HUES48 (cell line): ENCODE results near the gene ADIPOQ.
A peak's percentile ranks its signal among the peaks of the same experiment; 100 is the strongest.

Experiments used
- H3K27ac ChIP-seq: one replicate; pipeline ENCODE4 v1.7.0; 2013; ENCODE audit warnings: low read depth, low read length, inconsistent platforms
- H3K27me3 ChIP-seq: 2 replicates; pipeline ENCODE4 v1.6.1; 2013; ENCODE audit warnings: mild to moderate bottlenecking, low read length; ENCODE audit not compliant: control insufficient read depth, insufficient read depth
- H3K36me3 ChIP-seq: 2 replicates; pipeline ENCODE4 v1.6.1; 2013; ENCODE audit warnings: low read length; ENCODE audit not compliant: control insufficient read depth, insufficient read depth
- H3K4me1 ChIP-seq: 2 replicates; pipeline ENCODE4 v1.6.1; 2013; ENCODE audit warnings: mild to moderate bottlenecking, low read length; ENCODE audit not compliant: control insufficient read depth, insufficient read depth
- H3K4me3 ChIP-seq: 2 replicates; pipeline ENCODE4 v1.5.1; 2013; ENCODE audit warnings: mild to moderate bottlenecking, low read depth, low read length
- H3K9ac ChIP-seq: 2 replicates; pipeline ENCODE4 v1.6.1; 2013; ENCODE audit warnings: mild to moderate bottlenecking, low read depth, low read length, moderate library complexity
- H3K9me3 ChIP-seq: 2 replicates; pipeline ENCODE4 v1.6.1; 2013; ENCODE audit warnings: low read length; ENCODE audit not compliant: control insufficient read depth, insufficient read depth

The ADIPOQ gene

DNA sequence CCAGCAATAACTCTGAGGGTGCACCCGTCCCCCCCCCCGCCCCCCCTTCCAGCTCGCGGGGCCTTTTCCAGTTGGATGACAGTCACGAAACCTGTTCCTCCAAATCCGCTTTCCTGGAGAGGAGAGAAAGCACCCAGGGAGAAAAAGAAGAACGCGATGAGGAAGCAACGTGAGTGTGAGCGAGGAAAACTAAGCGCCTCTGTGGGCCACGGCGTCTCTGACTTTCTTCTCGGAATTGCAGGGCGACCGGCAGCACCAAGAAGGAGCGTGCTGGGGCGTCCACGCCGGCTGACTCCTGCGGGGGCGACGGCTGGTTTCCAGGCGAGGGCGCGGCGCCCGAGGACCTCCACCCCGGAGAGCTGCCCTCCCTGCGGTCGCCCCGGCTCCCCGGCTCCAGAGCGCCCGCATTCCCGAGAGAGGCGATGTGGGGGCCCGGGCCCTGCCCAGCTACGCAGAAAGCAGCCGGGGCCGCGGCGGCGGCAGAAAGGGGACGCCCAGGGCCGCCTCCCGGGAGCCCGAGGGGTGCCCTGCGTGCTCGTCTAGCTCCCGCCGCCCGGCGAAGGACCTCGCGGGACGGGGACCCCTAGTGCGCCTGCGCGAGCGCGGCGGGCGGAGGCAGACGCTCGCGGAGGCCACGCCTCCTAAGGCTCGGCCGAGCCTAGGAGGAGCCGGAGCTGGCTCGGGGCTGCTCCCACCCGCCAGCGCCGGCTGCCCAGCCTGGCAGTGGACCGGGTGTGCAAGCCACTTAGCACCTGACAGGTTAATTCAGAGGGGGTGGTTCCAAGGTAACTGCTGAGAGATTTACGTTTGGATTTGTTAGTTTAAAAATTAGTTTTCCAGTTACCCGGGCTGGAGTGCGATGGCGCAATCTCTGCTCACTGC is 15.3 kb upstream of the ADIPOQ start:
- Histone ChIP-seq H3K9ac (peak overlapping the region; percentile 24; the same call in 1 of the 2 replicates), H3K27me3 (peaks cover 61% of the 10 kb centered on the region), H3K27ac (no peak overlapping the region), H3K36me3 (no peaks in the 10 kb centered on the region), H3K9me3 (no peaks in the 10 kb centered on the region), H3K4me3 (peak overlapping the region; percentile 67), H3K4me1 (peaks cover 30% of the 10 kb centered on the region)

DNA sequence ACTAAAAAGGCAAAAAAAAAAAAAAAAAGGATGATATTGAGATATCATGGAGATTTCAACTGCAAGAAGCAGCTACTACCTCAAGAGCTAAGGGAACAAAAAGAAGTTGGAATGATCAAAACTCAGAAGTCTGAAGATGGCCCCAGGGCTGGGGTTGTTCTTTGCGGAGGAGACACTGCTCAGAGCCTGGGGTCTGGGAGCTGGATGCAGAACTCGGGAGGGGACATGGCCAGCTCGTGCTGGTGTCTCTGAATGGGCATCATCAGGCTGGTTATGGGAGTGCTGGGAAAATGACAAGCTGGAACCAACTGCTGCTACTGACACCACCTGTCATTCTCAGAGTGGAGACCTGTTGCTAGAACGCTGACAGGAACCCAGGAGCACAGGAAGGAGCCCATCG is 14.2 kb upstream of the ADIPOQ start:
- H3K4me1 ChIP-seq = peaks cover 30% of the 10 kb centered on the region
- H3K9ac ChIP-seq = no peak overlapping the region
- no peaks in the 10 kb centered on the region for H3K9me3 ChIP-seq
- no peaks in the 10 kb centered on the region for H3K36me3 ChIP-seq
- H3K27me3 ChIP-seq = peaks cover 61% of the 10 kb centered on the region
- H3K4me3 ChIP-seq = no peak overlapping the region
- H3K27ac ChIP-seq = no peak overlapping the region

DNA sequence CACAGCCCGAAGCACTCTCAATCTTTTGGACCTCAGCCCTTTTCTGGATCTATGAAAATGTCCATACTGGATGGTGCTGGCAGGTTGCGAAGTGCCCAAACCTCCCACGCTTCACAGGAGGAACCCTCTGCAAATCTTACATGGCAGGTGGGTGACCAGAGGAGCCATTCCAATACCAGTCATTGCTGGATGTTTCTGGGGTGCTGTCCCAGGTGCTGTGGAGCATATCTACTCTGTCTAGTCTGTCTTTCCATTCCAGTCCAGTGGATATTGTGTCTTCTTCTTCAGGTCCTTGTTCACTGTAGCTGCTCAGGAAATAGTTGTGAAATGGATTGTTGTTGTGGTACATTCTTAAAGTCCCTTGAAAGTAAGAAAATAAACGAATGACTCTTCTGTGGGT is 10.7 kb upstream of the ADIPOQ start:
- Histone ChIP-seq H3K4me1 (peaks cover 3% of the 10 kb centered on the region; the same call in 1 of the 2 replicates), H3K9ac (no peak overlapping the region), H3K4me3 (no peak overlapping the region), H3K27me3 (peaks cover 34% of the 10 kb centered on the region), H3K9me3 (no peaks in the 10 kb centered on the region), H3K36me3 (no peaks in the 10 kb centered on the region), H3K27ac (no peak overlapping the region)

DNA sequence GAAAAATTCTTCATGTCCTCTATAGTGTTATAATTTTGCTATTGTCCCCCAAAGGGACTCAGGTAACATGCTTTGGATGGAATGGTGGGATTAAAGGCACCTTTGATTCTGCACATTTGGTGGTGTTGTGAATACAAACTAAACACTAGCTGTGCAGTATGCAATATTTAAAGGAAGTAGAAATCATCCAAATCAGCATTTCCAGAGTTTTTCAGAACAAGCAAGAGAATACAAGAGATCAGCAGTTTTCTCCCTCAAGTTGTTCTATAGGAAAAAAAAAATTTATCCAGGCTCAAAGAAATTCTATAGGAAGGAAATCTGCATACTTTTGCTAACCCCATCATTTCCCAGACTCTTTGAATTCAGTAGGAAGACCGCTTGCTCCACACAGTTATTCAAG is 10.2 kb upstream of the ADIPOQ start:
- Histone ChIP-seq H3K36me3 (no peaks in the 10 kb centered on the region), H3K4me3 (no peak overlapping the region), H3K27me3 (peaks cover 34% of the 10 kb centered on the region), H3K9me3 (no peaks in the 10 kb centered on the region), H3K9ac (no peak overlapping the region), H3K27ac (no peak overlapping the region), H3K4me1 (peaks cover 3% of the 10 kb centered on the region; the same call in 1 of the 2 replicates)

DNA sequence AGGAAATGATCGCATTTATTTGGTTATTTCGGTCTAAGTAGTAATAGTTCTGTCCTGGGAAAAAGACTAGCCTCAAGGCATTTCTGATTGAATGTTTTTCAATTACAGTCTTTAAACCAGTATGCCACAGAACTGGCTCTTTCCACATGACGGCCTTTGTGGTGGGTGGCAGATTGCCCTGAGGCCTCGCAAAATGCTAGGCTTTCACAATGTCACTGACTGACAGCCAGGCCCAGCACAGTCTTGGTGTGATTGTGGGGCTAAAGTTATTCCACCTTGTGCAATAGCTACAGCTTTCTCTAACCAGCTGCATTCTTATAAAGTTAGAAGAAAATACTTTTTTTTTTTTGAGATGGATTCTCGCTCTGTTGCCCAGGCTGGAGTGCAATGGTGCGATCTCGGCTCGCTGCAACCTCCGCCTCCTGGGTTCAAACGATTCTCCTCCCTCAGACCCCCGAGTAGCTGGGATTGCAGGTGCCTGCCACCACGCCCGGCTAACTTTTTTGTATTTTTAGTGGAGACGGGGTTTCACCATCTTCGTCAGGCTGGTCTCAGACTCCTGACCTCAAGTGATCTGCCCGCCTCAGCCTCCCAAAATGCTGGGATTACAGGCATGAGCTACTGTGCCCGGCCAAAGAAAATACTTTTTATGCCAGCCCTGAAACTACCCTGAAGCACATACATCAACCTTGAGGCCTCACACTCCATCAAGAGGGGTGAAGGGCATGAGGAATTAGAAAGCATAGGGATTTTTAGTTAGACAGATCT is 2.5 kb upstream of the ADIPOQ start:
- no peak overlapping the region for H3K9ac ChIP-seq
- H3K27me3 ChIP-seq = no peaks in the 10 kb centered on the region
- H3K4me3 ChIP-seq = no peak overlapping the region
- no peaks in the 10 kb centered on the region for H3K4me1 ChIP-seq
- H3K27ac ChIP-seq = no peak overlapping the region
- no peaks in the 10 kb centered on the region for H3K9me3 ChIP-seq
- no peaks in the 10 kb centered on the region for H3K36me3 ChIP-seq

DNA sequence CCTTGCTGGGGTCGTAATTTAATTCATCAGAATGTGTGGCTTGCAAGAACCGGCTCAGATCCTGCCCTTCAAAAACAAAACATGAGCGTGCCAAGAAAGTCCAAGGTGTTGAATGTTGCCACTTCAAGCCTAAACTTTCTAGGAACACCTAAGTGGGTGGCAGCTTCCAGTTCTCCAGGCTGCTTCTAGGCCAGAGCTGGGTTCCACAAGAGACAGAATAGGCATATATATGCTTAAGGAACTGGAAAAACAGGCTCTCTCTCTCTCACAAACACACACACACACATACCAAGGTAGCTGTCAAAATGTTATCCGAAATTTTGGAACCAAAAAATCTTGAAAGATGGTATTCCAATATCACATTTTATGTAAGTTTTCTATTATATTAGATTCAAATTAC is 890 bp upstream of the ADIPOQ start:
- Histone ChIP-seq H3K9ac (no peak overlapping the region), H3K4me1 (no peaks in the 10 kb centered on the region), H3K9me3 (no peaks in the 10 kb centered on the region), H3K4me3 (no peak overlapping the region), H3K27me3 (no peaks in the 10 kb centered on the region), H3K27ac (no peak overlapping the region), H3K36me3 (no peaks in the 10 kb centered on the region)

DNA sequence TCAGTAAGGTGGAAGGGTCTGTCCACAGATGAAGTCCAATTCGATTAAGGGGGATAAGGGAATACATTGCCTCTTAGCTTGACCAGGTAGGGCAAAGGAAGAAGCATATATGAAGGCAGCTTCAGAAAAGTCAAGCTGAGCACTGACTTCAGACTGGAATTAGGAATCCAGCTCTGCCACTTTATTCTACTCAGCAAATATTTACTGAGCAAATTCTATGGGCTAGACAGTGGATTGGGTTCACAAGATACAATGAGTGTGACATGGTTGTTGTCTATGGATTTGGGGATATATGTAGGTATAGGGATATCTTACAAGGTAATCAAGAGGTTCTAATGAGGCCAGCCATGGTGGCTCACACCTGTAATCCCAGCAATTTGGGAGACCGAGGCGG is 526 bp downstream of the ADIPOQ start:
- Histone ChIP-seq H3K27ac (no peak overlapping the region), H3K27me3 (no peaks in the 10 kb centered on the region), H3K9ac (no peak overlapping the region), H3K36me3 (no peaks in the 10 kb centered on the region), H3K4me1 (no peaks in the 10 kb centered on the region), H3K4me3 (no peak overlapping the region), H3K9me3 (no peaks in the 10 kb centered on the region)

DNA sequence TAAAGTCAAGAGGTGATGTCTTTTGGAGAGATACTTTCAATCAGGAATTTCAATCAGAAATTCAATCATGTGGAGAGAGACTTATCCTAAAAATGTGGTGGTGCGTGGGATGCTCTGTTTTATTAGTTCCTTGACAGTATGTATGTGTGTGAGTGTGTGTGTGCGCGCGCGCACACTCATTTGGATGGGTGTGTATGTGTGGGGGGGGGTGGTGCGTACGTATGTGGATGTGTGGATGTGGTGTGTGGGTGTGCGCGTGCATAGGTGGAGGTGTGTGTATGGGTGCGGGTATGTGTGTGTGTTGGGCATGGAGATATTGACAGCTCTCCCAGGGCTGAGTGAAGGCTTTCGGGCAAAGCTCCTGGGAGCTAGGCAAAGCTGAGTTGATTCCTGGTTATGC is 2.4 kb downstream of the ADIPOQ start:
- Histone ChIP-seq H3K4me3 (no peak overlapping the region), H3K4me1 (no peaks in the 10 kb centered on the region), H3K36me3 (no peaks in the 10 kb centered on the region), H3K27me3 (no peaks in the 10 kb centered on the region), H3K27ac (no peak overlapping the region), H3K9me3 (no peaks in the 10 kb centered on the region), H3K9ac (no peak overlapping the region)

DNA sequence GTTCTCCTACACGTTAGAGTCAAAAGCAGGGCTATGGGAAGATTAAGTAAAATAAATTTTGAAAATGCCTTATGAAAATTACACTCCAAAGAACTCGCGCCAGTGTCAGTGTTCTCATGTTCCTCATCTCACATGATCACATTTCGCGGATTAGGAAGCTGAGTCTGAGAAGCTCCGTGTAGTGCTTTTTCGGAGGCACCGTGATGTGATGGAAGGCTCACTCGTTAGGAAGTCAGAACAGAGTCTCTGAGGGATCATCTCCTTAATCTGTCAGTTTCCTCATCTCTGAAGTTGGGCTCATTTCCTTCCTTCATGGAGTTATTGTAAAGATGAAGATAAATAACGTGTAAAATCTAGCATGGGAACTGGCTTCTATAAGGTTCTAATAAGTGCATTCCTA is 3.2 kb downstream of the ADIPOQ start:
- Histone ChIP-seq H3K9ac (no peak overlapping the region), H3K4me3 (no peak overlapping the region), H3K4me1 (no peaks in the 10 kb centered on the region), H3K27ac (no peak overlapping the region), H3K27me3 (no peaks in the 10 kb centered on the region), H3K36me3 (no peaks in the 10 kb centered on the region), H3K9me3 (no peaks in the 10 kb centered on the region)

DNA sequence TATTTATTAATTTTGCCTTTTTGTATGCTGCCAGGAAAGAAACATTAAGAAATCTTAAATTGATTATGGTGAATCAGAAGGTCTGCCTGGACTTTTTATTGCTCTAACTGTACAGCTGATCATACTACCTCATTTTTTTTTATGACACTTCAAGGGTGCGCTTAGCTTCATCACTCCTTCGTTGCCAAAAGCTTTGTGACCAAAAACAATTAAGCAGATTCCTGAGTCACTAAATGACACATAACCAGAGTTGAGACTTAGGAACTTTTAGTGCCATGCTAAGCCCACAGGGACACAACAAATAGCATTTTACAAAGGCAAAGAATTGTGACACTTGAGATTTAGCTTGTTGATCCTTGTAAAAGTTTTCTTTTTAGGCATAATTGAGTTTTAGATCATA is 4.9 kb downstream of the ADIPOQ start:
- H3K9ac ChIP-seq = no peak overlapping the region
- no peaks in the 10 kb centered on the region for H3K4me1 ChIP-seq
- no peaks in the 10 kb centered on the region for H3K9me3 ChIP-seq
- H3K27me3 ChIP-seq = no peaks in the 10 kb centered on the region
- H3K36me3 ChIP-seq = no peaks in the 10 kb centered on the region
- no peak overlapping the region for H3K4me3 ChIP-seq
- no peak overlapping the region for H3K27ac ChIP-seq

DNA sequence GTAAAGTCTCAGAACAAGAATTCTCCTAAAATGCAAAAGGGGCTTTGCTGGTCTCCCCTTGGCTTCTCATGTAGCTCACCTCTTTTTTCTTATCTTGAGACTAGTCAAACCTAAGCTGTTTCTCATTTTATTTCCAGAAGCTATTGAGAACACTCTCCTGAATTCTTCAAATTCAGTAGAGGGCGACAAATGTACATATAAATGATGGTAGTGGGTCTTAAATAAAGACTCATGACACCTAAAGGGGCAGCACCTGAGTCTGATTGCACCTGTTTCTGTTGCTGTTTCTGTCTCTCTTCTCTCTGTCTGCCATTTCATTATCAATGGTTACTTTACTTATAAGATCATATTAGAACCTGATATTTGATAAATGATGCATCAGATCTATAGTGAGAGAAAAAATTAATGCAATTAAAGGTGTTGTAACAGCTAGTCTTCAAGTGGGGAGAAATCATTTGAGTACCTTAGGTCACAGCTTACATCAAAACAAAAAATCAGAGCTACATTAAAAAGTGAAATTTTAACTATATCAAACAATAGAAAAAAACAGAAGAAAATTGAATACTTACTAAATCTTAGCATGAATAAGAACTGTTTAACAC is 7.0 kb downstream of the ADIPOQ start:
- H3K36me3 ChIP-seq = no peaks in the 10 kb centered on the region
- H3K9me3 ChIP-seq = no peaks in the 10 kb centered on the region
- no peaks in the 10 kb centered on the region for H3K4me1 ChIP-seq
- no peak overlapping the region for H3K27ac ChIP-seq
- no peak overlapping the region for H3K9ac ChIP-seq
- no peaks in the 10 kb centered on the region for H3K27me3 ChIP-seq
- H3K4me3 ChIP-seq = no peak overlapping the region
